HG03439 (cell line): Measurements from ENCODE around the gene TRAM2.

Source experiments
- ATAC-seq: cut with Tn5 transposase; IDR thresholded peaks from one replicate; pipeline ENCODE4 v1.9.1; 2021; ENCODE audit warnings: mild to moderate bottlenecking, moderate library complexity; ENCODE audit not compliant: unreplicated experiment

TRAM2 gene

GRCh38 chr6:52577022-52577777, at the start of gene TRAM2:
TRAM2 (minus strand) TSS chr6:52577060; CDS start chr6:52576915, 145 bp downstream.
- ATAC-seq, result peak; percentile 53

GRCh38 chr6:52622810-52623209, 46.0 kb upstream of the TRAM2 start:
- ATAC-seq, result no peak

DNA sequence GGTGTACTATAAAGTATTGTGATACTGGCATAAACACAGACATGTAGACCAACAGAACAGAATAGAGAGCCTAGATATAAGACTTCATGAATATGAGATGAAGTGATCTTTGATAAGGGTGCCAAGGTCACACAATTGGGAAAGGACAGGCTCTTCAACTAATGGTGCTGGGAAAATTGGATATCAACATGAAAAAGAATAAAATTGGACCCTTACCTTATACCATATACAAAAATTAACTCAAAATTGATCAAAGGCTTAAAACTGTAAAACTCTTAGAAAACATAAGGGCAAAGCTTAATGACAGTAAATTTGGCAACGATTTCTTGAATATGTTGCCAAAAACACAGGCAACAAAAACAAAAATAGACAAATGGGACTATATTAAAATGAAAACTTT, 44.8 kb upstream of the TRAM2 start:
- no peak for ATAC-seq

DNA sequence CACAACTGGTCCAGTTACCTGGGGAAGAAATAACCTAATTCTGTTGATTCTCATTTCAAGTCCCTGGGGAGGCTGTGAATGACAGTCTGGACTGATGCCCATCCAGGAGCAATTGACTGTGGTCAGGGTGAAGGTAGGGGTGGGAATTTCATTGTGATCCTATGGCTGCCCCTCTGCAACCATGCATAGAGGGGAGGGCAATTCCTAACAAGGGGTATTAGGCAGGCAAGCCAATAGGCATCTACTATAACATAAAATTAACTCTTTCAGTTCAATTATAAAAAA, 44.0 kb upstream of the TRAM2 start:
- no peak for ATAC-seq

DNA sequence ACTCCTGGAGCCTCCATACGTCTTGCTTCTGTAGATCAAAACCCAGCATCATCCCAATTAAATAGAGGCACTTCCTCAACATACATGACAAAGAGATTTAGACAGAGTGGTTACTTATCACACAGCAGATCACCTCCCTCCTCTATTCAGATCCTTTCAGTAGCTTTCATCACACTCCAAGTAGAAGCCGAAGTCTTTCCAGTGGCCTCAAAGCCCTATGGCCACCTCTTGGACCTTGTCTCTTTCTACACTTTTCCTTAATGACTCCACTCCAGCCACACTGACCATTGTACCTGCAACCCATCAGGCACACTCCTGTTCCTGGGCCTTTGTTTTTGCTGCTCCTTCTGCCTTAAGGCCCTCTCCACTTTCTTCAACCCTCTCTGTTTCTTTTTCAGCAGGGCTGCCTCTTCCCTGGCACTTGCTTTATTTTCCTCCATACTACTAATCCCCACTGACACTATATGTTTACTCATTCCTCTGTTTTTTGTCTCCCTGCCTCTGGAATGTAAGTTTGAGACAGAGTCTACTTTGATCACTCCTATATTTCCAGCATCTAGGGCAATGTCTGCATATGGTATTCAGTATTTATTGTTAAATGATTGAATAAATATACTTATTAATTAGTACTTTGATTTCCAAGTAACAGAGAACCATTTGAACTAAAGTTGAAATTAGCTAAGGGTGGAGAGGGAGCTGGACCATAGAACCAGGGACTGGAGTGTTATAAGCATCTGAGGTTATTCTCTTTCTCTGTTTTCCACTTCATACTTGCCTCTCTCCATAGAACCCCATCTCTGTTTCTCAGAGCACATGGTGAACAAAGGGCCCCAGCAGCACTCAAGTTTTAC, 43.4 kb upstream of the TRAM2 start:
- ATAC-seq, result no peak

DNA sequence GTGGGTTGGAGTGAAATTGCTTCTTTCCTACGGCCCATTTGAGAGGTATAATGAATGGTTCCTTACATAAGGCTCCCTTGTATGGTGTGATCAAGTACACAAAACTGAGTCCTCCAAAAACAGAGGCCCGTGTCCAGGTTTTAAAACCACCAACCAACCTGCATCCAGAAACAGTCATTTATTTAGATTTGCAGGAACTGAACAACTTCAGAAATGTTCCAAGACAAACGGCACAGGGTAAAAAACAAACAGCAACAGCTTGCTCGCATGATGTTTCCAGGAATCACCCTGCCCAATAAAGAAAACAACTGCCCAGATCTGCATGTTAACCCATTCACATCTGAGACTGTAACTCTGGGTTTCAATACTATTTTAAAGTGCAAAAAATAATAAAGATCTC, 40.2 kb upstream of the TRAM2 start:
- ATAC-seq, result no peak

GRCh38 chr6:52616059-52616690, 39.3 kb upstream of the TRAM2 start:
- ATAC-seq, result no peak

- ATAC-seq, result no peak
These were observed 35.6 kb upstream of the TRAM2 start for GRCh38 chr6:52612336-52613054.

DNA sequence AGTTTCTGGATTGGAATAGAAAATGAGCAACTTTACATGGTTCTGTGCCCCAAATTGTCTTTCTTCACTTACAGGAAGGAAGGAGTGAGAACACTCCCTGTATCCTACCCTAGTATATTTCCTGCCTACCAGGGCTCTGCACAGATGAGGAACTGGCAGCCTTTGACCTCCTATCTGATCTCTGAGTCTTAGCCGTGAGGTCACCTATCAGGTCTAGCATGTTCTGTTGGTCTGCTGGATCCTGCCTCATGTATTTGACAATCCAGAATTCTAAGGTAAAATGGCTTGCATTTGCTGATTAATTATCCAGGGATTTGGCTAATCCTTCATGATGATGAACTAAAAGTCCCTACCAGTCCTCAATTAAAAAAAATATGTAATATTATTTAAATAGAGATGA, 35.0 kb upstream of the TRAM2 start:
- no peak for ATAC-seq

GRCh38 chr6:52610745-52611355, 34.0 kb upstream of the TRAM2 start:
- ATAC-seq, result no peak

DNA sequence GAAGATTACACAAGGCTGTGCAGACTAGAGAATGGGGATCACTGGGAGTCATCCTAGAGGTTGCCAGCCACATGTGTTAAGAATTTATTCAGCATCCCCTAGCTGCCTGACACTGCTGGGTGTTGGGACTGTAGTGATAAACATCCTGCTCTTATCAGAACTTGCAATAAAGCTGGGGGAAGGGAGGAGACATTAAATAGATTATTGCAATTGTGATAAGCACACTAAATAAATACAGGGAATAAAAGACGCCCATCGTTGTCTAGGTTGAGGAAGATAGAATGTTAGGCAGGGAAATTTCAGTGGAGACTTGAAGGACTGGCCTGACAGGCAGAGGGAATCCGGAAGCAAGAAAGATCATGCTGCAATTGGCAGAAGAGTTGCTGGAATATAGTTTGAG, 33.2 kb upstream of the TRAM2 start:
- ATAC-seq, result no peak

DNA sequence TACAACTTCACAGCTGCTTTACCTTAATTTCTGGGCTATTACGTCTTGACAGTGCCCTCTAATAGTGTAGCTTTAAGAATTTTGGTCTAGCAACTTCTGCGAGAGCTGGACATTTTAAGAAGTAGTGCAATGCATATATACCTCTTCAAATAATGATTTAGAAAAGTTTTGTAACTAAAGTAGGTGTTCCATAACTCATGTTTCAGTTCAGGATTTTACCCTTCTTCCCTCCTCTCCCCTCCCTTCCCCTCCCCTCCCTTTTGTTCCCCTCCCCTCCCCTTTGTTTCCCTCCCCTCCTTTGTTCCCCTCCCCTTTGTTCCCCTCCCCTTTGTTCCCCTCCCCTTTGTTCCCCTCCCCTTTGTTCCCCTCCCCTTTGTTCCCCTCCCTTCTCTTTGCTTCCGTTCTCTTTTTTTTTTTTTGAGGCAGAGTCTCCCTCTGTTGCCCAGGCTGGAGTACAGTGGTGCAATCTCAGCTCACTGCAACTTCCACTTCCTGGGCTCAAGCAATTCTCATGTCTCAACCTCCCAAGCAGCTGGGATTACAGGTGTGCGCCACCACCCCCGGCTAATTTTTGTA, 28.8 kb upstream of the TRAM2 start:
- no peak for ATAC-seq

DNA sequence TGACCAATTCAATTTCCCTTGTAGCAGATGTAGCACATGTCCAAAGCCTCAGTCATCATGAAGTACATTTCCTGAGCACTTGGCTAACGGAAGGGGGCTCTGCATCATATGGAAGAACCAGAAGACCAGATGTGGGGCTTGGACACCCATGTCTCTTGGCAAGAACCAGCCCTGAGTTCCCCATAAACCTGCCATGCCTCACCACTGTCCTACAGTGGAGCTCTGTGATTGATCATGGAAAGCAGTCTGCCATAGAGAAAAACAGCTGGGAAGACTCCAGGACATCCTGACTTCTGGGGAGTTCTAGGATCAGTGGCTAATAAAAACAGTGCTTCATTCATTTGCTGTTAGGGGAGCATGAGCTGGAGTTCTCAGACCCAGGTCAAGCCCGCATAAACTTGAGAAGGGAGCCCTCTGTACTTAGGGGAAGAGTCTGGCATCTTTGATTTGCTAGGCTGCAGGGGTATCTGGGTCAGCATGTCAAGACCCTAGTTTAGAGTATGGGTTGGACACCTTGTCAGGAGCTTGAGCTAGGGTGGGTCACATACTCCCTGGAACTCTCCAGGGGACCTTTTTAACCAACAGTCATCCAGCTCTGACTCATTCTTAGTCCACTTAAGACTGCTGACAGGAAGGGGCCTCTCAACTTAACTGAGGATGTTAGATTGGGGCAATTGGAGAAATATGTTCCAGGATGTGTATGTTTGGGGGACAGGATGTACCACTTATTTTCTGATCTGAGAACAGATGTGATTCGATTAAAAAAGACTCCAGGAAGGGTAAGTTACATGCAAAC, 26.3 kb upstream of the TRAM2 start:
- no peak for ATAC-seq

DNA sequence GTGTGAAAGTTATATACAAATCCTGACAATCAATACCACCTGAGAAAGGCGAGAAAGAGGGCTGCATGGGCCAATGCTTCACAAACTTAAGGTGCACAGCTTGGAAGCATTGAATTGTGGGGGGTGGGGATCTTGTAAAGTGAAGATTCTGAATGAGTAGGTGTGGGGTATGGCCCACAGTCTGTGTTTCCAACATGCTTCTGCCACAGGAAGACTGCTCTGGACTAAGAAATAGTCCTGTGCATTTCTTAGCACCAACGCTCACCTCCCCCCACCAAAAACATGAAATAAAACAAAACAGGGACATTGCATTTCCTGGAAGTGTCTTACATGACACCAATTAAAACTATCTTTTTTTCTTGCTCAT, 21.9 kb upstream of the TRAM2 start:
- ATAC-seq, result no peak

GRCh38 chr6:52598123-52598823, 21.4 kb upstream of the TRAM2 start:
- ATAC-seq, result no peak

GRCh38 chr6:52597738-52598122, 20.9 kb upstream of the TRAM2 start:
- ATAC-seq, result no peak

DNA sequence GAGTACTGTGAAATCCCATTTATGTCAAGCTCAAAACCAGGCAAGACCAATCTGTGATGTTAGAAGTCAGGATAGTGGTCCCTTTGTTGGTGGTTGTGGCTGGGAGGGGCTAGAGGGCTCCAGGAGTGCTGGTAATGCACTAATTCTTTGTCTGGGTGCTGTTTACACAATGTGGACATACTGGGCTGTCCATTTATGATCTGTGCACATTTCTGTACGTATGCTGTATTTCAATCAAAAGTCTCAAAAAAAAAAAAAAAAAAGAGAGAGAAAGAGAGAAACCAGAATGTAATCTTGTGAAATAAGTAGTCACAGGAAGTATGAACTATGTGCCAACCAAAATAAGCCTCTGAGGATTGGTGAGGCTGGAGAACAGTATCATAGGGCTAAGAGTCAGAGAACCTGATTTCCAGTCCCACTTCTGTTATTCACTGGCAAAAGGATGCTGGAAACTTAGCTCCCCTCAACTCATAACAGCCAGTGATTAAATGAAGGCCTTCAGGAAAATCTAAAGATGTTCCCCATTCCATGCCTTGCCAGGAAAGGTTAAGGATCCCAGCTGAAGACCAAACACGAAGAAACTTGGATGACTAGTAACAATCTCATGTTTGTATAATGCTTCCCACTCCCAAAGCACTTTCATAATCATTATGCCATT, 19.6 kb upstream of the TRAM2 start:
- no peak for ATAC-seq

- ATAC-seq, result peak; percentile 65
These were observed 18.9 kb upstream of the TRAM2 start for GRCh38 chr6:52595796-52596130.
